Breast epithelium (tissue), 3 donors: ENCODE data around the gene OR2T2.
"Not testable (repeated sequence)": the region's sequence is repeated elsewhere in the genome, so short reads cannot be mapped to it uniquely, and the experiment has no call there.

Experiments used
- POLR2A ChIP-seq: fragments of 450-650 bp; IDR thresholded peaks from one replicate; pipeline ENCODE4 v1.6.1; 2016; ENCODE audit warnings: antibody characterized with exemption, mild to moderate bottlenecking, moderate library complexity
- POLR2AphosphoS5 ChIP-seq, 3 donors: sonication (generic); formaldehyde crosslinking; IDR thresholded peaks; one replicate each; pipeline ENCODE4 v1.6.1; 2017; ENCODE audit warnings: antibody characterized with exemption in 3 of 3

- TF ChIP-seq POLR2AphosphoS5 (IDR thresholded peaks at IDR 0.05); POLR2A: not testable (repeated sequence)
Measured at GRCh38 chr1:248450466-248451145, 5.2 kb downstream of the OR2T2 start.
